Posterior vena cava (tissue), 2 donors: Measurements from ENCODE around the gene STOM. TPM values are rescaled to one million over a fixed set of nuclear protein-coding genes. Genes with fewer than 3 reads are reported as not detected.

Experiments
- DNase-seq: peaks from one replicate; pipeline ENCODE4 v3.0.0-alpha.2; 2020; ENCODE audit warnings: low spot score
- intact Hi-C, 2 donors: fragments of 100-400 bp; cut with DNase I; formaldehyde crosslinking; loops; one replicate each; pipeline versions ENCODE4 v1.14.1 to v1.14.2; 2022 to 2023
- total RNA-seq, 2 donors: library from RNA; stranded (reverse); fragmentation: NEBNext Ultra II Directional; extraction: Animal tissue kit (Norgen Biotek cat#: 25700); gene quantifications; one replicate each; pipeline ENCODE4 v1.2.1, GENCODE V29; 2021
- donor health status: DM: yes; HTN: yes; CAD: no.
- donor health status: DM: yes; HTN: yes; CAD: no.

STOM gene
- total RNA-seq, 2 donors from 2014 or later = 352 to 371 TPM

GRCh38 chr9:121376214-121376830 lies 6.3 kb upstream of the STOM start:
- no peak for DNase-seq
- intact Hi-C loops = loop anchor here in 1 of 2 donors (2.0 kb wide), 1 partner anchor 162 kb away; no protein-coding TSS in a partner anchor

- DNase-seq = no peak
- intact Hi-C loops = no loop called here
These were observed 3.1 kb upstream of the STOM start for GRCh38 chr9:121373011-121373729.

GRCh38 chr9:121372239-121373010 lies 2.4 kb upstream of the STOM start:
- no peak for DNase-seq

GRCh38 chr9:121371495-121372061 lies 1.5 kb upstream of the STOM start:
- DNase-seq = no peak
- intact Hi-C loops = no loop called here

More at GRCh38 chr9:121372239-121373010, 2.4 kb upstream of the STOM start:
- intact Hi-C loops = no loop called here

GRCh38 chr9:121368745-121369144 lies 1.3 kb downstream of the STOM start:
- intact Hi-C loops = loop anchor here (5.0 to 10.0 kb wide), 2 partner anchors 41 to 84 kb away; no protein-coding TSS in a partner anchor

GRCh38 chr9:121368138-121368522 lies 1.9 kb downstream of the STOM start:
- intact Hi-C loops = loop anchor here (5.0 to 10.0 kb wide), 2 partner anchors 41 to 83 kb away; no protein-coding TSS in a partner anchor

More at GRCh38 chr9:121368745-121369144, 1.3 kb downstream of the STOM start:
- DNase-seq = no peak

GRCh38 chr9:121367306-121368137 lies 2.5 kb downstream of the STOM start:
- intact Hi-C loops = loop anchor here (5.0 to 10.0 kb wide), 2 partner anchors 40 to 83 kb away; no protein-coding TSS in a partner anchor
- no peak for DNase-seq

More at GRCh38 chr9:121368138-121368522, 1.9 kb downstream of the STOM start:
- no peak for DNase-seq

- no peak for DNase-seq
- intact Hi-C loops = loop anchor here (5.0 to 10.0 kb wide), 2 partner anchors 39 to 82 kb away; no protein-coding TSS in a partner anchor
These were observed 3.3 kb downstream of the STOM start for GRCh38 chr9:121366611-121367192.

- intact Hi-C loops = loop anchor here (5.0 to 10.0 kb wide), 2 partner anchors 38 to 81 kb away; no protein-coding TSS in a partner anchor
- DNase-seq = no peak
These were observed 4.5 kb downstream of the STOM start for GRCh38 chr9:121365564-121365963.

GRCh38 chr9:121364886-121365285 lies 5.2 kb downstream of the STOM start:
- no peak for DNase-seq
- intact Hi-C loops = loop anchor here (5.0 to 10.0 kb wide), 2 partner anchors 38 to 80 kb away; no protein-coding TSS in a partner anchor

- DNase-seq = no peak
- intact Hi-C loops = loop anchor here in 1 of 2 donors (5.0 to 10.0 kb wide), 2 partner anchors 37 to 79 kb away; no protein-coding TSS in a partner anchor
These were observed 6.0 kb downstream of the STOM start for GRCh38 chr9:121364077-121364476.

GRCh38 chr9:121363622-121363961 lies 6.5 kb downstream of the STOM start:
- intact Hi-C loops = loop anchor here in 1 of 2 donors (5.0 to 10.0 kb wide), 2 partner anchors 36 to 79 kb away; no protein-coding TSS in a partner anchor
- DNase-seq = no peak

GRCh38 chr9:121362813-121363621 lies 7.0 kb downstream of the STOM start:
- intact Hi-C loops = loop anchor here in 1 of 2 donors (5.0 to 10.0 kb wide), 2 partner anchors 36 to 78 kb away; no protein-coding TSS in a partner anchor
- no peak for DNase-seq

- DNase-seq = no peak
- intact Hi-C loops = loop anchor here in 1 of 2 donors (5.0 to 10.0 kb wide), 2 partner anchors 33 to 76 kb away; no protein-coding TSS in a partner anchor
These were observed 9.3 kb downstream of the STOM start for GRCh38 chr9:121360601-121361374.

GRCh38 chr9:121359351-121360294 lies 10.4 kb downstream of the STOM start:
- no peak for DNase-seq
- intact Hi-C loops = loop anchor here in 1 of 2 donors (5.0 to 10.0 kb wide), 2 partner anchors 32 to 75 kb away; no protein-coding TSS in a partner anchor
